ENCODE measurements around the gene KLHL18. TPM values are rescaled to one million over a fixed set of nuclear protein-coding genes. Genes with fewer than 3 reads are reported as not detected.
"Not testable (repeated sequence)": the region's sequence is repeated elsewhere in the genome, so short reads cannot be mapped to it uniquely, and the experiment has no call there.

The KLHL18 gene
- total RNA-seq, 2 experiments from 2014 or later: 29.8 to 32.5 TPM

DNA sequence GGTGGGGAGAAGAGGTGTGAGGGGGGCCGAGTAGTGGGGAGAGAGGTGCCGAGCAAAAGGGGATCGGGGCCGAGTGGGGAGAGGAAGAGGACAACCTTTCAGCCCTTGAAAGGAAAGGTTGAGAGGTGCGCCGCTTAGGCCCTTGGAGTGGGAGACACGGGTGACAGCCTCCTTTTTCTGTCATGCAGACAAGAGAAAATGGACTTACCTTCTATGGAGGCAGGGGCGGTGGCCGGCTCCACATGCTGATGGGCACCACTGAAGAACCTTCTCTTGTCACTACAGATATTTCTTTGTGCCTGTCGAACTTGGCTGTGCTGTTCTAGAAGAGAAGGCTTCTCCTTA lies 421 bp downstream of the KLHL18 start:
- peak; percentile 7 for ATAC-seq
- H3K27ac Mint-ChIP-seq: peak overlapping the region; percentile 100
- ChIA-PET CTCF (interaction anchor here (1.1 to 2.0 kb wide), 2 partner anchors 31 to 119 kb away, joined by 3 to 5 read pairs; partner anchors contain the start of gene SETD2), POLR2A (interaction anchor here (0.6 to 1.1 kb wide), 6 partner anchors 9 to 266 kb away, joined by 3 to 8 read pairs (median 3); no protein-coding TSS in a partner anchor)
- DNase-seq: no peak
- peaks cover 47% of the 10 kb centered on the region for H3K4me1 Mint-ChIP-seq (ENCODE audit: low read depth)
- no peaks in the 10 kb centered on the region for H3K27me3 Mint-ChIP-seq (ENCODE audit: low read depth)
- H3K9me3 Mint-ChIP-seq (ENCODE audit: insufficient read depth): no peaks in the 10 kb centered on the region
- H3K36me3 Mint-ChIP-seq (ENCODE audit: low read depth): peaks cover 16% of the 10 kb centered on the region
- H3K4me3 Mint-ChIP-seq: peak overlapping the region; percentile 99

DNA sequence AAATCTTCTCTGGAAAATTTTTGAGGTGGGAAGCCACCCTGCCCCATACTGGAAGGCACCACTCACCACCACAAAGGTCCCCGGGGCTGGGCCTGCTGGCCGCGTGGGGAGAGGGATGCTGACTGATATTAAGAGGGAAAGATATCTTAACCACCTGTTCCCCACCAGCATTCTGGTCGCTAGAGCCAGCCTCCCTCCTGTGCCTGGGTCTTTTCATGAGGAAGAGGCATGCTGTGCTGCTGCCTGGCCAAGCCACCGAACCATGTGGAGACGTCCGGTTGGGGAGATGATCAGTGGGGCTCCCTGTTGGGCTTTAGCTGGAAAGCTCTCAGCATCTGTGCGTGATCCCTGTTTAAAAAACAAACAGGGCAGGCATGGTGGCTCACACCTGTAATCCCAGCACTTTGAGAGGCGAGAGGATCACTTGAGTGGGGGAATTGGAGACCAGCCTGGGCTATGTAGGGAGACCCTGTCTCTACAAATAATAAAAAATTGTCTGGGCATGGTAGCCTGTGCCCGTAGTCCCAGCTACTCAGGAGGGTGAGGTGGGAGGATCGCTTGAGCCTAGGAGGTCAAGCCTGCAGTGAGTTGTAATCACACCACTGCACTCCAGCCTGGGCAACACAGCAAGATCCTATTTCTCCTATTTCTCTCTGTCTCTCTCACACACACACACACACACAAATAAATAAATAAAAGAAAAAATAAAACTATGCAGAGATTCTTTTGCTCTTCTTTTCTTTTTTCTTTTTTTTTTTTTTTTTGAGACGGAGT lies 1.0 kb downstream of the KLHL18 start:
- DNase-seq (peak; percentile 43), ATAC-seq (peak; percentile 4)
- Mint-ChIP-seq H3K4me1 (ENCODE audit: low read depth) (peaks cover 47% of the 10 kb centered on the region), H3K36me3 (ENCODE audit: low read depth) (peaks cover 22% of the 10 kb centered on the region), H3K27ac (peak overlapping the region; percentile 100), H3K9me3 (ENCODE audit: insufficient read depth) (no peaks in the 10 kb centered on the region), H3K4me3 (peak overlapping the region; percentile 99), H3K27me3 (ENCODE audit: low read depth) (no peaks in the 10 kb centered on the region)
- ChIA-PET POLR2A (interaction anchor here (0.9 to 1.1 kb wide), 3 partner anchors 9 to 267 kb away, joined by 3 to 8 read pairs (median 3); no protein-coding TSS in a partner anchor), CTCF (interaction anchor here (1.1 to 2.0 kb wide), 2 partner anchors 31 to 119 kb away, joined by 3 to 5 read pairs; partner anchors contain the start of gene SETD2)

DNA sequence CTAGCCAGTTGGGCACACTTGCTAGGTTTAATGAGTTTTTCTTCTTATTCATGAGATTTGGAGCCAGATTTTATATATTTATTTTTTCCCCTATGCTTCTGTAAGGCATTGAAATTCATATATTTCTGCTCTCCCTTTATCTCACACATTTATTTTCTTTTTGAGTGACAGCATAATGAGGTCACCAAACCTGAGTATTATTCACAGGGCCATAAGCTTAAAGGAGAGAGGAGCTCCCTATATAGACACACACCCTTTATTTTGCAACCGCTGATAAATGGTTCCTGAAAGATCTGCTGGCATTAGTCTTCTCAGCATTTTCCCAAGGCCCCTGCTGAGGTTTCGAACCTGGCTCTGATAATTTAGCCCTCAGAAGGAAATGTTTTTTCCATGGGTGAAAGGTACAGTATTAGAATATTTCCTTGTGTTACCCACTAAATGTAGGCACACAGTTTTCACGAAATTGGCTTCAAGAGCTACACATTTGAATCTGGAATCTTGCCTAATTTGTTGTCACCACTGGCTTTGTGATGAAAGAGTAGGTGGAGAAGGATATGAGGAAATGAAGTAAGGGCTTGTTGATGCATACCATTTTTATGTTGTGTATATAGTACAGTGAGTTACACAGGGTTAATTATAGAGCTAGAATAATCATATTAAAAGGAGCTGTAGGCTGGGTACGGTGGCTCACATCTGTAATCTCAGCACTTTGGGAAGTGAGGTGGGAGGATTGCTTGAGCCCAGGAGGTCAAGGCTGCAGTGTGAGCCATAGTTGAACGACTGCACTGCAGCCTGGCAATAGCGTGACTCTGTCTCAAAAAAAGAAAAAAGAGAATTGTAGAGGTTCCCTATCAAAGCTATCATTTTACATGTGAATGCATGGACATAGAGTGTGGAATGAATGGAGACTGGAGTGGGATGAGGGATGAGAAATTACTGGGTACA lies 6.5 kb downstream of the KLHL18 start:
- DNase-seq (no peak), ATAC-seq (no peak)
- H3K27ac Mint-ChIP-seq: no peak overlapping the region
- peaks cover 35% of the 10 kb centered on the region for H3K36me3 Mint-ChIP-seq (ENCODE audit: low read depth)
- peaks cover 23% of the 10 kb centered on the region for H3K4me1 Mint-ChIP-seq (ENCODE audit: low read depth)
- CTCF ChIA-PET: interaction anchor here (0.8 kb wide), 1 partner anchor 25 kb away, joined by 4 read pairs; no protein-coding TSS in a partner anchor
- H3K9me3 Mint-ChIP-seq (ENCODE audit: insufficient read depth): no peaks in the 10 kb centered on the region
- POLR2A ChIA-PET: no interaction called here
- no peak overlapping the region for H3K4me3 Mint-ChIP-seq
- H3K27me3 Mint-ChIP-seq (ENCODE audit: low read depth): no peaks in the 10 kb centered on the region

DNA sequence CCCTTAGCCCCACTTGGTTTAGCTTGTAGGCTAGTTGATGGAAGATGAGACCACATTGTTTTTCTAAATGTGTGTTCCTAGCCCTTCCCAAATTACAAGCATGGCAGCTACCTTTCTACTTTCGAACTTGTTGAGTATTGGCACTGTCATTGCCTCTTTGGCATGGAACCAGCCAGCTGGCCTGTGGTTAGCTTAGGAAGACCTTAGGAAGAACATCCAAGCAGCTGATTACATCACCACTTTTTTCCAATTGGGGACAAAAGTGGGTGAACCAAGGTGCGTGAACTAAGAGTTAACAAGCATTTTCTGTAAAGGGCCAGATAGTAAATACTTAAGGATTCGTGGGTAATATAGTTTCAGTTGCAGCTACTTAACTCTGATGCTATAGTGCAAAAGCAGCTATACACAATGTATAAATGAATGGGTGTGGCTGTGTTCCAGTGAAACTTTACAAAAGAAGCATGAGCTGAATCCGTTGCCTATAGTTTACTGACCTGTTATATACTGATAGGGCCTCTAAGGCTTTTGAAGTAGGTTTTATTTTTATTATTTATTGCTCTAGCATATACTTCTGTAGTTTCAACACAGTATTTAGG lies 8.5 kb downstream of the KLHL18 start:
- no peak for ATAC-seq
- ChIA-PET CTCF (interaction anchor here (1.1 to 1.5 kb wide), 5 partner anchors 10 to 221 kb away, joined by 3 to 7 read pairs (median 3); no protein-coding TSS in a partner anchor), POLR2A (interaction anchor here (2.1 kb wide), 1 partner anchor 8 kb away, joined by 8 read pairs; the partner anchor contains the start of genes KIF9 and KLHL18)
- H3K27me3 Mint-ChIP-seq (ENCODE audit: low read depth): no peaks in the 10 kb centered on the region
- no peak for DNase-seq
- H3K4me3 Mint-ChIP-seq: no peak overlapping the region
- H3K27ac Mint-ChIP-seq: no peak overlapping the region
- H3K9me3 Mint-ChIP-seq (ENCODE audit: insufficient read depth): no peaks in the 10 kb centered on the region
- H3K4me1 Mint-ChIP-seq (ENCODE audit: low read depth): peaks cover 18% of the 10 kb centered on the region
- H3K36me3 Mint-ChIP-seq (ENCODE audit: low read depth): peaks cover 35% of the 10 kb centered on the region

DNA sequence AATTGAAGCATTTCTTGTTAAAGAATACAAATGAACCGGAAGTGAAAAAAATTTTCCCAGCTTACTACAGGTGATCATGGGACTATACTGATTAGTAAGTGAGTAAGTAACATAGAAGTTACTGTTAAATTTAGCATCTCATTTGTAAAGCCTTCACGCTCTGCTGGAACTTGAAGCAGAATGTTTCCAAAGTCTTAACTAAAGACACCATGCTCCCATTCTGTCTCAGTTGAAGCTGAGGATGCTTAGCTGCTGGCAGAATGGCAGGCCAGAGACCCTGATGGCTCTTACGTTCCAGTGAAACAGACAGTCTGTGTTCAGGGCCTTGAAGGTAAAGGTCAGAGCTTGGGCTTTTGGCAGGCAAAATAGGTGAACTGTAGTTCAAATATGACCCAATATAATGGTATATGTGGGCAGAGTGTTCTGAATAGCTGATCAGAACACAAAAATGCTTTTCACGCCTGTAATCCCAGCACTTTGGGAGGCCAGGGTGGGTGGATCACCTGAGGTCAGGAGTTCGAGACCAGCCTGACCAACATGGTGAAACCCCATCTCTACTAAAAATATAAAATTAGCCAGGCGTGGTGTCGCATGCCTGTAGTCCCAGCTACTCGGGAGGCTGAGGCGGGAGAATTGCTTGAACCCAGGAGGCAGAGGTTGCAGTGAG lies 9.1 kb downstream of the KLHL18 start:
- not testable (repeated sequence) for H3K9me3 Mint-ChIP-seq (ENCODE audit: insufficient read depth); DNase-seq; H3K27me3 Mint-ChIP-seq (ENCODE audit: low read depth); ATAC-seq; H3K27ac Mint-ChIP-seq; H3K4me3 Mint-ChIP-seq
- POLR2A ChIA-PET: interaction anchor here (2.1 kb wide), 1 partner anchor 9 kb away, joined by 8 read pairs; the partner anchor contains the start of genes KIF9 and KLHL18
- CTCF ChIA-PET: interaction anchor here (1.0 to 1.9 kb wide), 6 partner anchors 11 to 222 kb away, joined by 3 to 7 read pairs (median 3); no protein-coding TSS in a partner anchor
- Mint-ChIP-seq H3K4me1 (ENCODE audit: low read depth) (peaks cover 18% of the 10 kb centered on the region), H3K36me3 (ENCODE audit: low read depth) (peaks cover 30% of the 10 kb centered on the region)

DNA sequence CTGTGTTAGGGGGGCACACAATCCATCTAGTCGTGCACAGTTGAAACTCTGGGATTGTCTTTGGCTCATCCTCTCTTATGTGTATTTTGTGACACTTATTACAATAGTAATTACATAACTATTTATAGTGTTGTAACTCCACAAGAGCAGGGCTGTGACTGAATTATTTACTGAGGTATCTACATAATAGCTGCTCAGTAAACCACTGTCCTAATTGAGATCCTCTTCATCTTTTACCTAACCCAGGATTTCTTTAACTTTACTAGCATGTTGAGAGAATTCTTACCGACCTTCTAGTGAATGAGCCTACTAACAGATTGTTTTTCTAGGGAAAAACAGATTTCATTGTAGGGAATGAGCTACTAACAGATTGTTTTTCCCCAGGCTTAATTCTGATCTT lies 11.1 kb downstream of the KLHL18 start:
- POLR2A ChIA-PET: no interaction called here
- CTCF ChIA-PET: interaction anchor here (1.0 to 1.9 kb wide), 2 partner anchors 10 to 31 kb away, joined by 3 to 4 read pairs; no protein-coding TSS in a partner anchor

DNA sequence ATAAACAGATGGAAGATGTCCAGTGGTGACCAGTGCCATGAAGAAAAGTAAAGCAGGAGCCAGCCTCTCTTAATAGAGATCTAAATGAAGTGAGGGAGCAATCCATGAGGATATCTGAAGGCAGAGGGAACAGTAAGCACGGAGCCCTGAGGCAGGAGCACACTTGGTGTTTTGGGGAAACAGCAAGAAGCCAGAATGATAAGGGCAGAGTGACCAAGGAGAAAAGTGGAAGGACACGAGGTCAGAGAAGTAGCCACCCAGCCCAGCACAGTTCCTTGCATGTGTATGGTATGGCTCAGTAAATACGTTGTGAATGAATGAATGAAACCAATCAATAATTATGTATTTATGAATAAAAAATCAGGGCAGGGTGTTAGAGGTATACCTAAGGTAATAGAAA lies 11.6 kb downstream of the KLHL18 start:
- peaks cover 23% of the 10 kb centered on the region for H3K36me3 Mint-ChIP-seq (ENCODE audit: low read depth)
- ChIA-PET POLR2A (no interaction called here), CTCF (no interaction called here)
- DNase-seq: no peak
- no peak overlapping the region for H3K27ac Mint-ChIP-seq
- H3K4me3 Mint-ChIP-seq: no peak overlapping the region
- H3K4me1 Mint-ChIP-seq (ENCODE audit: low read depth): peaks cover 24% of the 10 kb centered on the region
- ATAC-seq: no peak
- no peaks in the 10 kb centered on the region for H3K9me3 Mint-ChIP-seq (ENCODE audit: insufficient read depth)
- H3K27me3 Mint-ChIP-seq (ENCODE audit: low read depth): no peaks in the 10 kb centered on the region

More for the DNA sequence above, 11.1 kb downstream of the KLHL18 start:
- Mint-ChIP-seq H3K27ac (no peak overlapping the region), H3K4me3 (no peak overlapping the region), H3K36me3 (ENCODE audit: low read depth) (peaks cover 26% of the 10 kb centered on the region), H3K9me3 (ENCODE audit: insufficient read depth) (no peaks in the 10 kb centered on the region), H3K27me3 (ENCODE audit: low read depth) (no peaks in the 10 kb centered on the region), H3K4me1 (ENCODE audit: low read depth) (peaks cover 24% of the 10 kb centered on the region)
- DNase-seq (no peak), ATAC-seq (no peak)

DNA sequence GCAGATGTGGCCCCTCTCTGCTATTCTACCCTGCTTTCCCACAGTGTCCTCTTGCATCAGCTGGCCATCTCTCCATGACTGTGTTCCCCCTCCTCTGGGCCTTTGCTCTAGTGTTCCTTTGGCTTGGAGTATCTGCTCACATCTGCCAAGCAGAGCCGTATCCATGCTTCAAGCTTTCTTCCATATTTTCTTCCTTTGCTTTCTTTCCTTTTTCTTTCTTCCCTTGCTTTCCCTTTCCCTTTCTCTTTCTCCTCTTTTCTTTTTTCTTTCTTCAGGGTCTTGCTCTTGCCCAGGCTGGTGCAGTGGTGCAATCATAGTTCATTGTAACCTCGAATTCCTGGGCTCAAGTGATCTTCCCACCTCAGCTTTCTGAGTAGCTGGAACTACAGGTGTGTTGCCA lies 12.6 kb downstream of the KLHL18 start:
- no peaks in the 10 kb centered on the region for H3K9me3 Mint-ChIP-seq (ENCODE audit: insufficient read depth)
- peaks cover 24% of the 10 kb centered on the region for H3K4me1 Mint-ChIP-seq (ENCODE audit: low read depth)
- POLR2A ChIA-PET: no interaction called here

DNA sequence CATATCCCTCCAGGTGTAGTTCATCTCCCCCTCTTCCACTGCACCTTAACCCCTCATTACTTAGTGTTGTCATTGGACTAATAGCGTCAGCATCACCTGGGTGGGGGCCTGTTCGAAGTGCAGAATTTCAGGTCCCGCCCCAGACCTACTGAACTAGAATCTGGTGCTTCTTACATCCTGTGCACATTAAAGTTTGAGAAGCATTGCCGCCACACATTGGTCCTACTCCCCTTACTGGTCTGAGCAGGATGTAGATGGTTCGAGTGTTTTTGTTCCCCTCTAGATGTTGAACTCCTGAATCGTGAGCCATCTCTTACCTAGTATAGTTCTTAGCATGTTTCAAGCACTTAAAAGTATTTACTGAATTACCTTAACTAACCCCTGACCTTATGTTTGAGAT lies 13.2 kb downstream of the KLHL18 start:
- Mint-ChIP-seq H3K4me3 (no peak overlapping the region), H3K9me3 (ENCODE audit: insufficient read depth) (no peaks in the 10 kb centered on the region), H3K36me3 (ENCODE audit: low read depth) (peaks cover 11% of the 10 kb centered on the region), H3K4me1 (ENCODE audit: low read depth) (peaks cover 24% of the 10 kb centered on the region), H3K27ac (peak overlapping the region; percentile 1), H3K27me3 (ENCODE audit: low read depth) (no peaks in the 10 kb centered on the region)
- DNase-seq (no peak), ATAC-seq (peak; percentile 29)
- CTCF ChIA-PET: interaction anchor here (1.9 kb wide), 1 partner anchor 28 kb away, joined by 4 read pairs; no protein-coding TSS in a partner anchor
- POLR2A ChIA-PET: no interaction called here

More for the DNA sequence above, 12.6 kb downstream of the KLHL18 start:
- ATAC-seq (no peak), DNase-seq (no peak)
- Mint-ChIP-seq H3K36me3 (ENCODE audit: low read depth) (peaks cover 17% of the 10 kb centered on the region), H3K4me3 (no peak overlapping the region), H3K27ac (no peak overlapping the region), H3K27me3 (ENCODE audit: low read depth) (no peaks in the 10 kb centered on the region)
- CTCF ChIA-PET: no interaction called here

DNA sequence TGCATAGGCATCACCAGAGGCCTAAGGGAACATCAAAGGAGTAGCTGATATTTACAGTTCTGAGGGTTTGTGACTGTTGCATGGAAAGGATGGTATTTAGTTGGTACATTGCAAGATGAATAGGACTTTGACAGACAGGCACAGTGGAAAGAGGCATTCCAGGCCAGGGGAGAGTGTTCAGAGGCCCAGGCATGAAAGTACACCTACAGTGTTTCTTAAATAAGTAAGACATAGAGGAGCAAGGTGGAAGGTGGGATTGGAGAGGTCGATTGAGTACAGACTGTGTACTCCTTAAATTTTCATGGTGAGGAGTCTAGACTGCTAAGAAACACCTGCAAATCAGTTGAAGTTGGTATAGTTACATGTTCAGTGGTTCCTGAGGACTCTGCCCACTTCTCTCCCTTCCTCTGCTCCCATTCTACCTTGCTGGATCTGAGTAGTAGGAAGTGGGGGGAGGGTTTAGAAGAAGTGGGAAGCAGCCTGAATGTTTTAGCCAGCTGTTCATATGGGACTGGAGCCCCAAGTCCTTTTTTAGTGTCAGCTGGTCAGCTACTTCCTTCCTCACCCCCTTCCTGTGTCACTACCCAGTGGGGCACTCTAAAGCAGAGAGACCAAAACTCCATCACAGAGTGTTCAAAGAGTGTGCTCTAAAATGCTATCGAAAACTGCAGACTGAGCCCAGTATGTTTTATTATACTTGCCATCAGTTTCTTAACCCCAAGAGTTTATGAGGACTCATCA lies 14.0 kb downstream of the KLHL18 start:
- Mint-ChIP-seq H3K4me3 (no peak overlapping the region), H3K27ac (peak overlapping the region; percentile 28), H3K27me3 (ENCODE audit: low read depth) (no peaks in the 10 kb centered on the region), H3K9me3 (ENCODE audit: insufficient read depth) (no peaks in the 10 kb centered on the region), H3K4me1 (ENCODE audit: low read depth) (peaks cover 24% of the 10 kb centered on the region), H3K36me3 (ENCODE audit: low read depth) (peaks cover 14% of the 10 kb centered on the region)
- peak; percentile 7 for ATAC-seq
- POLR2A ChIA-PET: no interaction called here
- CTCF ChIA-PET: interaction anchor here (1.9 kb wide), 1 partner anchor 28 kb away, joined by 4 read pairs; no protein-coding TSS in a partner anchor
- DNase-seq: no peak

Measured in activated CD8-positive, alpha-beta T cell treated with anti-CD3 and anti-CD28 coated beads, Interleukin-2, amount 10 ng/mL, durations not matched to agents 7 days and 5 days (primary cell).